HEK293 (cell line): ENCODE results near the gene PHF13.

Source experiments
- KLF8 ChIP-seq: fragments of 450-650 bp; formaldehyde crosslinking; IDR thresholded peaks from 2 replicates; pipeline ENCODE4 v1.5.1; 2016; ENCODE audit warnings: missing biosample characterization, missing genetic modification characterization
- PATZ1 ChIP-seq: fragments of 450-650 bp; formaldehyde crosslinking; IDR thresholded peaks from 2 replicates; pipeline ENCODE4 v1.5.1; 2016; ENCODE audit warnings: missing biosample characterization, missing genetic modification characterization
- PBX3 ChIP-seq: sonication (generic); formaldehyde crosslinking; IDR thresholded peaks from 2 replicates; pipeline ENCODE4 v1.8.1; 2022; ENCODE audit warnings: mild to moderate bottlenecking, moderate library complexity, missing genetic modification reagents
- RBAK ChIP-seq: fragments of 450-650 bp; formaldehyde crosslinking; IDR thresholded peaks from 2 replicates; pipeline ENCODE4 v1.5.1; 2016; ENCODE audit warnings: missing biosample characterization, missing genetic modification characterization
- SP7 ChIP-seq: fragments of 450-650 bp; formaldehyde crosslinking; IDR thresholded peaks from 2 replicates; pipeline ENCODE4 v1.5.1; 2016; ENCODE audit warnings: missing biosample characterization, missing genetic modification characterization
- TSHZ1 ChIP-seq: fragments of 450-650 bp; formaldehyde crosslinking; IDR thresholded peaks from 2 replicates; pipeline ENCODE4 v1.5.1; 2016; ENCODE audit warnings: missing biosample characterization, missing genetic modification characterization, borderline replicate concordance
- WT1 ChIP-seq: fragments of 450-650 bp; formaldehyde crosslinking; IDR thresholded peaks from 2 replicates; pipeline ENCODE4 v1.5.1; 2016; ENCODE audit warnings: missing biosample characterization, missing genetic modification characterization
- ZBTB10 ChIP-seq: fragments of 450-650 bp; formaldehyde crosslinking; IDR thresholded peaks from 2 replicates; pipeline ENCODE4 v1.5.1; 2016; ENCODE audit warnings: missing biosample characterization, missing genetic modification characterization
- ZBTB44 ChIP-seq: fragments of 450-650 bp; IDR thresholded peaks from 2 replicates; pipeline ENCODE4 v1.5.1; 2018; ENCODE audit warnings: missing biosample characterization, mild to moderate bottlenecking, missing genetic modification characterization
- ZFHX2 ChIP-seq: fragments of 450-650 bp; formaldehyde crosslinking; conservative IDR thresholded peaks from 2 replicates; pipeline ENCODE4 v1.5.1; 2016; ENCODE audit warnings: missing biosample characterization, missing genetic modification characterization
- ZFP69B ChIP-seq: fragments of 450-650 bp; formaldehyde crosslinking; IDR thresholded peaks from 2 replicates; pipeline ENCODE4 v1.5.1; 2016; ENCODE audit warnings: missing biosample characterization, missing genetic modification characterization
- ZNF132 ChIP-seq: fragments of 450-650 bp; formaldehyde crosslinking; IDR thresholded peaks from 2 replicates; pipeline ENCODE4 v1.5.1; 2017; ENCODE audit warnings: missing biosample characterization, missing genetic modification characterization, borderline replicate concordance
- ZNF138 ChIP-seq: fragments of 450-650 bp; formaldehyde crosslinking; IDR thresholded peaks from 2 replicates; pipeline ENCODE4 v1.5.1; 2016; ENCODE audit warnings: missing biosample characterization, missing genetic modification characterization, borderline replicate concordance
- ZNF146 ChIP-seq: fragments of 450-650 bp; formaldehyde crosslinking; IDR thresholded peaks from 2 replicates; pipeline ENCODE4 v1.5.1; 2016; ENCODE audit warnings: missing biosample characterization, missing genetic modification characterization
- ZNF16 ChIP-seq: fragments of 450-650 bp; formaldehyde crosslinking; IDR thresholded peaks from 2 replicates; pipeline ENCODE4 v1.5.1; 2016; ENCODE audit warnings: low read depth, missing biosample characterization, missing genetic modification characterization
- ZNF19 ChIP-seq: fragments of 450-650 bp; formaldehyde crosslinking; IDR thresholded peaks from 2 replicates; pipeline ENCODE4; 2016; ENCODE audit warnings: missing biosample characterization, missing genetic modification characterization, low read depth
- ZNF2 ChIP-seq: fragments of 450-650 bp; formaldehyde crosslinking; IDR thresholded peaks from 2 replicates; pipeline ENCODE4 v1.5.1; 2016; ENCODE audit warnings: missing biosample characterization, missing genetic modification characterization
- ZNF24 ChIP-seq: fragments of 450-650 bp; formaldehyde crosslinking; IDR thresholded peaks from 2 replicates; pipeline ENCODE4 v1.5.1; 2016; ENCODE audit warnings: missing biosample characterization, missing genetic modification characterization
- ZNF292 ChIP-seq: fragments of 450-650 bp; formaldehyde crosslinking; IDR thresholded peaks from 2 replicates; pipeline ENCODE4 v1.5.1; 2016; ENCODE audit warnings: low read depth, missing biosample characterization, missing genetic modification characterization, borderline replicate concordance
- ZNF302 ChIP-seq: fragments of 450-650 bp; formaldehyde crosslinking; IDR thresholded peaks from 2 replicates; pipeline ENCODE4 v1.5.1; 2016; ENCODE audit warnings: missing biosample characterization, missing genetic modification characterization, low read depth
- ZNF366 ChIP-seq: fragments of 450-650 bp; formaldehyde crosslinking; conservative IDR thresholded peaks from 2 replicates; pipeline ENCODE4 v1.5.1; 2016; ENCODE audit warnings: missing biosample characterization, missing genetic modification characterization
- ZNF426 ChIP-seq: fragments of 450-650 bp; formaldehyde crosslinking; IDR thresholded peaks from 2 replicates; pipeline ENCODE4 v1.5.1; 2017; ENCODE audit warnings: missing biosample characterization, missing genetic modification characterization, mild to moderate bottlenecking, inconsistent platforms, moderate library complexity
- ZNF596 ChIP-seq: fragments of 450-650 bp; IDR thresholded peaks from 2 replicates; pipeline ENCODE4 v1.5.0; 2018; ENCODE audit warnings: missing biosample characterization, mild to moderate bottlenecking, missing genetic modification characterization, moderate library complexity
- ZNF639 ChIP-seq: fragments of 450-650 bp; formaldehyde crosslinking; IDR thresholded peaks from 2 replicates; pipeline ENCODE4 v1.5.1; 2016; ENCODE audit warnings: missing biosample characterization, missing genetic modification characterization
- ZNF660 ChIP-seq: fragments of 450-650 bp; IDR thresholded peaks from 2 replicates; pipeline ENCODE4 v1.5.1; 2018; ENCODE audit warnings: missing biosample characterization, mild to moderate bottlenecking, missing genetic modification characterization
- ZNF677 ChIP-seq: fragments of 450-650 bp; IDR thresholded peaks from 2 replicates; pipeline ENCODE4 v1.5.0; 2018; ENCODE audit warnings: missing biosample characterization, mild to moderate bottlenecking, missing genetic modification characterization, moderate library complexity
- ZNF768 ChIP-seq: fragments of 450-650 bp; formaldehyde crosslinking; IDR thresholded peaks from 2 replicates; pipeline ENCODE4 v1.5.1; 2018; ENCODE audit warnings: missing biosample characterization, mild to moderate bottlenecking, missing genetic modification characterization
- ZNF785 ChIP-seq: fragments of 450-650 bp; formaldehyde crosslinking; IDR thresholded peaks from 2 replicates; pipeline ENCODE4 v1.5.1; 2016; ENCODE audit warnings: missing biosample characterization, missing genetic modification characterization

PHF13 gene

GRCh38 chr1:6581561-6582305 lies 31.8 kb upstream of the PHF13 start (continued):
- TF ChIP-seq TSHZ1 (tag by site-specific recombination) = no peak
- no peak for TF ChIP-seq ZNF138 (tag by site-specific recombination)
- TF ChIP-seq ZNF146 = no peak
- TF ChIP-seq ZNF785 (tag by site-specific recombination) = no peak
- TF ChIP-seq ZBTB44 (tag by site-specific recombination) = no peak
- peak; percentile 45; the same call in 1 of the 2 replicates for TF ChIP-seq SP7 (tag by site-specific recombination)
- TF ChIP-seq KLF8 = no peak
- no peak for TF ChIP-seq ZNF24
- TF ChIP-seq RBAK (tag by site-specific recombination) = no peak
- no peak for TF ChIP-seq ZNF292 (tag by site-specific recombination)
- no peak for TF ChIP-seq ZNF2
- TF ChIP-seq PATZ1 (tag by site-specific recombination) = no peak
- no peak for TF ChIP-seq ZNF366 (tag by site-specific recombination)
- no peak for TF ChIP-seq ZNF19 (tag by site-specific recombination)
- TF ChIP-seq WT1 (tag by site-specific recombination) = no peak
- 0 out of 2 replicates have a peak, but pooled peaks have one; percentile 17 for TF ChIP-seq ZFP69B (tag by site-specific recombination)
- no peak for TF ChIP-seq ZNF677 (tag by site-specific recombination)
- no peak for TF ChIP-seq ZNF302 (tag by site-specific recombination)
- TF ChIP-seq ZNF16 (tag by site-specific recombination) = no peak
- TF ChIP-seq ZNF660 = 0 out of 2 replicates have a peak, but pooled peaks have one; percentile 56
- no peak for TF ChIP-seq ZNF639 (tag by site-specific recombination)
- TF ChIP-seq ZNF132 (tag by site-specific recombination) = no peak
- no peak for TF ChIP-seq ZNF768
- no peak for TF ChIP-seq PBX3
- TF ChIP-seq ZNF596 (tag by site-specific recombination) = no peak
- TF ChIP-seq ZBTB10 (tag by site-specific recombination) = no peak
- TF ChIP-seq ZNF426 (tag by site-specific recombination) = no peak
- no peak for TF ChIP-seq ZFHX2 (tag by site-specific recombination)
